ENCODE results near the gene CCR9. TPM values are rescaled to one million over a fixed set of nuclear protein-coding genes. Genes with fewer than 3 reads are reported as not detected.

Gene CCR9
- total and polyA plus RNA-seq, 5 experiments from 2014 or later = 0.33 to 2.0 (median 1.2) TPM; not detected in 1

DNA sequence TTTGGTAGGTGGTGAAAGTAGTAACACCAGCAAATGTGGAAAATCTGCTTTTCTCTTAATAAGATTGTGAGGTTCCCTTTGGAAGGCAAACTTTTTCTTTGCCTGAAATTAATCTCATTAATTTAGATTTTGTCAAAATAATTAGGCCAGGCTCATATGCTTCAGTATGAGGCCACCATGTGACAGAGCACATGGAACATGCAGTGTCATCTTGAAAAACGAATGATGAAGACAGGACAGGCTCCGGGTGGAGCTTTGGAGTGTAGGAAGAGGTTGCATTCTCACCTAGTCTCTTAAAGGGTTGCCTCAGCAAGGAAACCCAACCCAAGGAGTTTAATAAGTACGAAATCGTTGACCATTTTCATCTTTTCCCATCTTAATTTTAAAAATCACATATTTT lies 25.9 kb upstream of the CCR9 start:
- no peak for ATAC-seq
- Mint-ChIP-seq H3K27me3 (peaks cover 10 to 52% (median 27%) of the 10 kb centered on the region in 5 donors), H3K4me3 (no peak overlapping the region), H3K36me3 (peaks cover 0 to 5% (median 5%) of the 10 kb centered on the region in 3 donors), H3K4me1 (peaks cover 18 to 28% (median 26%) of the 10 kb centered on the region in 4 donors), H3K9me3 (peaks cover 0 to 5% (median 2%) of the 10 kb centered on the region in 9 donors), H3K27ac (no peak overlapping the region)
- POLR2A ChIA-PET = no interaction called here
- no peak for DNase-seq

DNA sequence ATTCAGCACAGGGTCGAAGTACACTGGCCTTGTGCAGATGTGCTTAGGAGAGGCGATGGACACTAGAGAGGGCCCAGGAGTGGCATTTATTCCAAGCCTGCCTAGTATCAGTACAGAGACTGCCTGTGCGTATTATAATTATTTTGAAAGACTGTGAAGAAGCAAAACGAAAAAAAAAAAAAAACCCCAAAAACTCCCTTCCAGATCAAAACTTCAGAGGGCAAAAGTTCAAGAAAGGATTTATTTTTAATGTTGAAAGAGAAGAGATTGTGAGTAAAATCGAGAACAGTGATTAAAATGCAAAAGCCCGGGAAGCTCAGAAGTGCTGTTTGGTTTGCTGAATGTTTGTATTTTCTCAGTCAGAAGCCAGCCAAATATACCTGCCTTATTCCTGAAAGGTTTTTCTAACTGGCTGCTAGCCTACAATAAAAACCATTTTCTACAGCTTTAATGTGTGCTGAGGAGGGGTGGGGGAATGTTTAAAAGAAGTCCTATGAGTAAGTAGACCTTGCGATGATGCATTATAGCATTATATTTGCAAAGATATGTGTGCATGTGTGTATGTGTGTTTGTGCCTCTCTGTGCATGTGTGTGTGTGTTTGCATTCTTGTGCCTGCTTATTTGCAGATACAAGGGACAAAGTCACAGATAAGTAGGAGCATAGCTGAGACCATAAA lies 25.2 kb upstream of the CCR9 start:
- Mint-ChIP-seq H3K9me3 (peaks cover 0 to 5% (median 2%) of the 10 kb centered on the region in 9 donors), H3K4me3 (no peak overlapping the region), H3K4me1 (peaks cover 14 to 28% (median 22%) of the 10 kb centered on the region in 4 donors), H3K27me3 (peaks cover 10 to 55% (median 29%) of the 10 kb centered on the region in 5 donors), H3K36me3 (peaks cover 0 to 5% (median 5%) of the 10 kb centered on the region in 3 donors), H3K27ac (no peak overlapping the region)
- no peak for DNase-seq
- POLR2A ChIA-PET = interaction anchor here (0.6 to 1.1 kb wide), 3 partner anchors 11 to 597 kb away, joined by 3 to 4 read pairs (median 3); no protein-coding TSS in a partner anchor
- no peak for ATAC-seq

DNA sequence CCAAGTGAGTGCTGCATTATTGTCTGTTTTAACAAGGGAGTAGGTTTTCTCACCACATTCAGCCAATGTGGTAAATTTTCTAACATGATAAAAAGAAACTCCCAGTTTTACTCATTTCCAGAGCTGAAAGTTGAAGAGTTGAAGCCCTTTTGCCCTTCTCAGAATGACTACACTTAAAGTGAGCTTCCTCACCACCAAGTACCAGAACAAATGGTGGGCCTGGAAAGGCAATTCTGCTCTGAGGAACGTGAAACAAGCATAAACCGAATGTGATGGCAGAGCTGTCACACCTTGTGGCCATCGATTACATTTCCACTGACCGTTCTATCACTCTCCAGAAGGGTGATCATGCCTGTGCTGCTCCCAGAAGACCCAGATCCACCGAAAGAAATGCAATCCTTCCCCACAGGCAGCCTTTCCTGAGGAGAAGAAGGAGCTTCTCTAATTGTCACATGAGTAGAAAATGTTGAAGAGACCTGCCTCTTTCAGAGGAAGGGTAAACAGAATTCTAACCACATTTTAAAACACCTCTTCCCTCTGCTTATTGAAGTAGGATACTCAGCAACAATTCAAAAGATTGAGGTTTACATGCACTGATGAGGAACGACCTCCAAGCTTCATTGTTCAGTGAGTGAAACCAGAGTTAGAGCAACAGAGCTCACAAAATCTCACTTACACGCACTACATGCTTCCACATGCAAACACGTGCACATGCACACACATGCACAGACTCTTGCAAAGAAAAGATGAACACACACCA lies 21.4 kb upstream of the CCR9 start:
- Mint-ChIP-seq H3K27me3 (peaks cover 12 to 62% (median 33%) of the 10 kb centered on the region in 5 donors), H3K4me1 (peaks cover 19 to 34% (median 26%) of the 10 kb centered on the region in 4 donors), H3K27ac (no peak overlapping the region), H3K9me3 (peaks cover 0 to 5% (median 2%) of the 10 kb centered on the region in 9 donors), H3K4me3 (peak overlapping the region in 1 of 10 donors; percentile 40), H3K36me3 (peaks cover 2 to 5% (median 2%) of the 10 kb centered on the region in 3 donors)
- POLR2A ChIA-PET = interaction anchor here (1.0 kb wide), 1 partner anchor 9 kb away, joined by 3 read pairs; no protein-coding TSS in a partner anchor
- DNase-seq (peak in 3 of 10 donors; percentile 31 to 54 (median 51)), ATAC-seq (peak; percentile 3 to 42)

- peaks cover 10 to 56% (median 33%) of the 10 kb centered on the region in 5 donors for H3K27me3 Mint-ChIP-seq
Observed at GRCh38 chr3:45865563-45865962, 20.8 kb upstream of the CCR9 start.

DNA sequence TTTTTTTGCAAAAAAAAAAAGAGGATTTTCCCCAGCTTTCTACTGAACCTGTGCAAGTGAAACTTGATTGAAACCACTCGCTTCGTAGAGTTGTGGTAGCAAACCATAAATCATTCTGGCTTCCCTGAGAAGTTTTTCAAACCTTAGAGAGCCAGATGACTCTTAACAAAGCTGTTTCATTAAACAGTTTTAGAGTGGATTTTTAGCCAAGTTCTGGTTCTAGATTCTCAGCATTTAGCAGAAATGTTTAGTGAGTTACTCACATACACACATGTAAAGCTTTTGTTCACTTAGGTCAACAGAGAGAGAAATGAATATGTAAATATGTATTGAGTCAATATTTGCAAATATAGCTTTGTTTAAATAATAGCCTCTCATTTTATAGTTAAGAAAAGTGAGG lies 18.1 kb upstream of the CCR9 start:
- peaks cover 2 to 5% (median 2%) of the 10 kb centered on the region in 3 donors for H3K36me3 Mint-ChIP-seq
- H3K4me3 Mint-ChIP-seq = no peak overlapping the region
- DNase-seq (no peak), ATAC-seq (no peak)
- peaks cover 32 to 56% (median 52%) of the 10 kb centered on the region in 4 donors for H3K4me1 Mint-ChIP-seq
- peaks cover 0 to 5% (median under 1%) of the 10 kb centered on the region in 9 donors for H3K9me3 Mint-ChIP-seq
- POLR2A ChIA-PET = no interaction called here
- peaks cover 8 to 43% (median 27%) of the 10 kb centered on the region in 5 donors for H3K27me3 Mint-ChIP-seq
- no peak overlapping the region for H3K27ac Mint-ChIP-seq

More at GRCh38 chr3:45865563-45865962, 20.8 kb upstream of the CCR9 start:
- Mint-ChIP-seq H3K4me1 (peaks cover 23 to 40% (median 33%) of the 10 kb centered on the region in 4 donors), H3K27ac (no peak overlapping the region), H3K4me3 (no peak overlapping the region), H3K9me3 (peaks cover 0 to 5% (median 2%) of the 10 kb centered on the region in 9 donors), H3K36me3 (peaks cover 2 to 5% (median 2%) of the 10 kb centered on the region in 3 donors)
- DNase-seq (no peak), ATAC-seq (no peak)
- POLR2A ChIA-PET = no interaction called here

- Mint-ChIP-seq H3K9me3 (peaks cover 0 to 5% (median 2%) of the 10 kb centered on the region in 9 donors), H3K36me3 (peaks cover 0 to 3% (median 2%) of the 10 kb centered on the region in 3 donors), H3K4me3 (peak overlapping the region in 2 of 10 donors; percentile 2 to 40), H3K27ac (peak overlapping the region in 2 of 10 donors; percentile 34 to 74), H3K27me3 (peaks cover 9 to 43% (median 25%) of the 10 kb centered on the region in 5 donors), H3K4me1 (peaks cover 33 to 56% (median 52%) of the 10 kb centered on the region in 4 donors)
- DNase-seq (no peak), ATAC-seq (no peak)
- POLR2A ChIA-PET = no interaction called here
Observed at GRCh38 chr3:45868650-45869049, 17.7 kb upstream of the CCR9 start.

GRCh38 chr3:45869638-45870037 lies 16.7 kb upstream of the CCR9 start:
- no peak for DNase-seq
- Mint-ChIP-seq H3K27ac (peak overlapping the region; percentile 22 to 89 (median 58)), H3K9me3 (peaks cover 0 to 12% (median 4%) of the 10 kb centered on the region in 9 donors), H3K4me3 (peak overlapping the region; percentile 1 to 72 (median 48)), H3K36me3 (peaks cover 0 to 8% (median 2%) of the 10 kb centered on the region in 3 donors), H3K27me3 (peaks cover 12 to 48% (median 27%) of the 10 kb centered on the region in 5 donors), H3K4me1 (peaks cover 37 to 55% (median 52%) of the 10 kb centered on the region in 4 donors)
- POLR2A ChIA-PET = no interaction called here
- ATAC-seq = no peak

DNA sequence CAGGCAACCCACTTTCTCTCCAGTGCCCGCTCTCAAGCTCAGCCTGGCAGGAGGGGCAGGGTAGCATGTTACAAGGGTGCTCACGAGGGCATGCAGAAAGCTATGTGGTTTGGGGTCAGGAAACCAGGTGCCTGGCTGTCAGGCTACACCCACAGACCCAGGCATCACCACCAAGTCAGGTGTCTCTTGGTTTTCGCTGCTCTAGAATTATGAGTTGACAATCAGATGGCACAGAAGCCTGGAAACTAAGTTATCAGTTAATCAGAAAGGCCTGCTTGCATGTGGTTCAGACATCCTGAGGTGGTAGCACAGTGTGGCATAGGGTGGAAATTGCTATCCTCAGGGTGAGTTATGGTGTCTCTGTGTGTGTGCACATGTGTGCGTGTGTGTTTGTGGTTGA lies 16.2 kb upstream of the CCR9 start:
- peaks cover 35 to 52% (median 48%) of the 10 kb centered on the region in 4 donors for H3K4me1 Mint-ChIP-seq
- H3K36me3 Mint-ChIP-seq = peaks cover 0 to 8% (median 2%) of the 10 kb centered on the region in 3 donors
- peaks cover 0 to 12% (median 4%) of the 10 kb centered on the region in 9 donors for H3K9me3 Mint-ChIP-seq
- DNase-seq = peak; percentile 50 to 92 (median 80)
- H3K27ac Mint-ChIP-seq = peak overlapping the region; percentile 22 to 89 (median 58)
- POLR2A ChIA-PET = no interaction called here
- ATAC-seq = peak; percentile 93 to 96
- H3K27me3 Mint-ChIP-seq = peaks cover 12 to 46% (median 26%) of the 10 kb centered on the region in 5 donors
- peak overlapping the region; percentile 0 to 72 (median 42) for H3K4me3 Mint-ChIP-seq

DNA sequence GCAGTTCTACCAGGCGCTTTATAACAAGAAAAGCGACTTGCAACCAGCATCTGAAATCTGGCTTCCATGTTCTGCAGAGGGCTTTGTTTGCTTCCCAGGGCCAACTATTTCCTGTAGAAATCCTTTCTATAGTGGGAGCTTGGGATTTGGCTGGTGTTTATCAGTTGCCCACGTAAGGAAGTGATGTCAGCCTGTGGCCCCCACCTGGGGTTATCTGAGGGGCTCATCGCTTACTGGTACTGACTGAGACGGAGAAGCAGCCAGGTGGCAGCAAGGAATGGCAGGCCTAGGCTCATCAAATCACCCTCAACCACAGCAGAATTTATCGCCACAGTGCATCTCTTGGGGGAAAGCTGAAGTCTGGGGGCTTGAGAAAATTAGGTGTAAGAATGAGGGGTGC lies 14.6 kb upstream of the CCR9 start:
- Mint-ChIP-seq H3K4me3 (peak overlapping the region in 2 of 10 donors; percentile 5), H3K9me3 (peaks cover 0 to 12% (median 4%) of the 10 kb centered on the region in 9 donors), H3K4me1 (peaks cover 32 to 45% (median 42%) of the 10 kb centered on the region in 4 donors), H3K27ac (peak overlapping the region in 1 of 10 donors; percentile 74), H3K27me3 (peaks cover 12 to 39% (median 23%) of the 10 kb centered on the region in 5 donors), H3K36me3 (peaks cover 0 to 8% (median 2%) of the 10 kb centered on the region in 3 donors)
- POLR2A ChIA-PET = interaction anchor here (0.5 to 1.8 kb wide), 3 partner anchors 10 to 212 kb away, joined by 3 to 4 read pairs (median 4); no protein-coding TSS in a partner anchor
- no peak for DNase-seq
- ATAC-seq = no peak

DNA sequence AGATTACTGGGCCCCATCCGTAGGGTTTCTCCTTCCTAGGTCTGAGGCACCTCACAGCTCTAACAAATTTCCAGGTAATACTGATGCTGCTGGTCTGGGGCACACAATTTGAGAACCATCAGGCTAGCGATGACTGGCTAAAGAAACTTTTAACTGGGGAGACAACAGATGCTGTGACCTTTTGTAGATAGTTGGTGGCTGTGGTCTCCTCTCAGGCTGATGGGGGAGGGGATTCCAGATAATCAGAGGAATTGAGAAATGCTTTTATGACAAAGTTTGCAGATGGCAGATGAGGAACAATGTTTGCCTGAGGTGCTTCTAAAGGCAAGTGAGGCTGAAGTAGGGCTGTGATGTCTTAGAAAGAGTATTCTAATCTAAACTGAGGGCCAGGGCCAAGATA lies 13.8 kb upstream of the CCR9 start:
- Mint-ChIP-seq H3K27ac (peak overlapping the region in 1 of 10 donors; percentile 44), H3K4me3 (no peak overlapping the region), H3K9me3 (peaks cover 0 to 12% (median 4%) of the 10 kb centered on the region in 9 donors), H3K36me3 (peaks cover 0 to 8% (median 0%) of the 10 kb centered on the region in 3 donors), H3K27me3 (peaks cover 10 to 31% (median 17%) of the 10 kb centered on the region in 5 donors), H3K4me1 (peaks cover 30 to 45% (median 42%) of the 10 kb centered on the region in 4 donors)
- POLR2A ChIA-PET = interaction anchor here (0.5 to 1.8 kb wide), 2 partner anchors 11 to 55 kb away, joined by 4 read pairs; no protein-coding TSS in a partner anchor
- ATAC-seq (no peak), DNase-seq (no peak)

DNA sequence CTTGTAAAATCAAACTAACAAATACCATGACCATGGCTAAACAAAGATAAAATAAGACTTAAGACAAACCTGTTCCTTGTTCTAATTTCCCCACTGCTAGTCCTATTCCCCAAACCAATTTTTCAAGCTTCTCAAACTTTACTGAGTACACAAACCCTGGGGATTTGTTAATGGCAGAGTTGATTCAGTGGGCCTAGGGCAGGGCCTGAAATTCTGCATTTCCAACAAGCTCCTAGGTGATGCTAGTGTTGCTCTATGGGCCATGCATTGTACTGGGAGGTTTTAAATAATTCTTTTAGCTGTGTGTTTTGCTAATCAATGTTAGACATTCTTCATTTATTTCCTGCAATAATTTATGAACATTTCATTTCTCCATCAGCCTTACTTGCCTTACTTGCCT lies 13.3 kb upstream of the CCR9 start:
- Mint-ChIP-seq H3K4me1 (peaks cover 30 to 45% (median 42%) of the 10 kb centered on the region in 4 donors), H3K4me3 (no peak overlapping the region), H3K36me3 (peaks cover 0 to 8% (median 0%) of the 10 kb centered on the region in 3 donors), H3K9me3 (peaks cover 0 to 12% (median 4%) of the 10 kb centered on the region in 9 donors), H3K27ac (no peak overlapping the region), H3K27me3 (peaks cover 10 to 29% (median 16%) of the 10 kb centered on the region in 5 donors)
- POLR2A ChIA-PET = no interaction called here
- DNase-seq (no peak), ATAC-seq (no peak)

DNA sequence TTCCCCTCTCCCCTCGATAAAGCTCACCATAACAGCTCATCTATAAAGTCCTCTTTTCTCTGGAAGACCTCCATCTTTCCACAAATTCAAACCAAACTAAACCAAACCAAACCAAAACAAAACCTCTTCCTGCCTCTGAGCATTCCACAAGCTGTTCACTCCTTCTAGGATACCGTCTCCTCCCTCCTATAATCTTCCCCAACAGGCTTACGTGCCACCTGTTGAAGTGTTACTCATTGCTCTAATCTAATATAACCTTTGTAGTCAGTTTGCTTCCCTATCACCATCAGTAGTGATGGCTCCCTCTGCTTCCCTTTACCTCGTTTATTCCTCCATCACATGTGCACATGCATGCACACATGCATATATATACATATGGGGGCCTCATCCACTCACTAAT lies 12.7 kb upstream of the CCR9 start:
- ATAC-seq = no peak
- Mint-ChIP-seq H3K4me3 (no peak overlapping the region), H3K36me3 (peaks cover 0 to 8% (median 0%) of the 10 kb centered on the region in 3 donors), H3K27ac (peak overlapping the region in 1 of 10 donors; percentile 12), H3K4me1 (peaks cover 29 to 42% (median 41%) of the 10 kb centered on the region in 4 donors), H3K27me3 (peaks cover 10 to 29% (median 18%) of the 10 kb centered on the region in 5 donors), H3K9me3 (peaks cover 0 to 12% (median 4%) of the 10 kb centered on the region in 9 donors)
- POLR2A ChIA-PET = no interaction called here
- no peak for DNase-seq

Measured in naive thymus-derived CD8-positive, alpha-beta T cell (primary cell).